HG03432 (cell line): ENCODE results near the gene METTL25B.

Experiments used
- ATAC-seq: cut with Tn5 transposase; IDR thresholded peaks from one replicate; pipeline ENCODE4 v1.9.1; 2021; ENCODE audit warnings: mild to moderate bottlenecking, moderate library complexity; ENCODE audit not compliant: unreplicated experiment

The METTL25B gene

GRCh38 chr1:156727926-156728598 is at the start of gene METTL25B:
Gene METTL25B, plus strand, starts transcription at chr1:156728469. Its CDS starts 636 bp downstream, at chr1:156729105.
- ATAC-seq: peak; percentile 67

DNA sequence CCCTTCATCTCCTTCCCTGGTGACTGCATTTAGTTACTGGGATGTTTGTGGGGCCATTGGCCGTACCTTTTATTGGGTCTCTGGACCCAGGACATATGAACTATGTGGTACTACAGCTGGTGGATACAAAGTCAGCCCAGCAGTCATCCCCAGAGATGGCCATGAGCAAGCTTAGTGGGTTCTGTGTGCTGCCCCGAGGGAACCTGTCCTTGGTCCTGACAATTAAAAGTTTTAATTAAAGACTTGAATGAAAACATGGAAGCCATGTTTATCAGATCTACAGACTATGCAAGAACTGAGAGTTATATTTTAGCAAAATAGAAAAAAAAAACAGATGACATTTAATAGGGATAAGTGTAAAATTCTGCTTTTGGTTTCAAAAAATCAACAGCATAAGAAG is 48.2 kb upstream of the METTL25B start:
- no peak for ATAC-seq

DNA sequence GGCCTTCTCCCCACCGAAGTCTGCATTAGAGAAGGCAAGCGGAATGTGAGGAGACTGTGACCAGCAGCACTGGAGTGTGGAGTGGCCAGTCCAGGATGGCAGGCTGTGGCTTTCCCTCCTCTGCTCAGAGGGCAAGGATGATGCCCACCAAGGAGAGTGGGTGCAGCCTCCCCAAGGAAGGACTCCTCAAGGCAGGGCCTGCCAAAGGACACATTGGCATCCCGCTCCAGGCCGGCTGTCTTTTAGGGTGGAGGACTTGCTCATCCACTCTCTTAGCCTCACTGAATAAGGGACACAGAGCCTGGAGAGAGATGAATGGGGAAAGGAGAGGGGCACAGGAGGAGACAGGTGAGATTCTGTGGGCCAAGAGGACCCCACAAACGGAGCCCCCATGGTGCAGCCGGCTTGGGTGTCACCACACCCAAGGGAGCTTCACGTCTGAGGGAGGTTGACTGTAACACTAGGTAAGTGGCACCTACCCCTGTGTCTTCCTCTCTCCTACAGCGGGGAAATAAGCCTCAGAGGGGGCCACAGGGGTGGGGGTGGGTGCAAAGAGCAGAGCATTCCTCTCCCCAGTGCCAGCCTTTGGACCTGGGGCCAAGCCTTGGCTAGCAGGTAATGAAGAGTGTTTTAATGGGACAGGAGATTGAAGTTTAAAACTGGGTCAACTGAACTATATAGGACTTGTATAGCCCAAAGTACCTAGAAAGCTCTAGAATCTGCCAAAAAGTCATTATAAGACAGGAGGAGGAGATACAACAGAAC is 46.9 kb upstream of the METTL25B start:
- ATAC-seq: no peak

DNA sequence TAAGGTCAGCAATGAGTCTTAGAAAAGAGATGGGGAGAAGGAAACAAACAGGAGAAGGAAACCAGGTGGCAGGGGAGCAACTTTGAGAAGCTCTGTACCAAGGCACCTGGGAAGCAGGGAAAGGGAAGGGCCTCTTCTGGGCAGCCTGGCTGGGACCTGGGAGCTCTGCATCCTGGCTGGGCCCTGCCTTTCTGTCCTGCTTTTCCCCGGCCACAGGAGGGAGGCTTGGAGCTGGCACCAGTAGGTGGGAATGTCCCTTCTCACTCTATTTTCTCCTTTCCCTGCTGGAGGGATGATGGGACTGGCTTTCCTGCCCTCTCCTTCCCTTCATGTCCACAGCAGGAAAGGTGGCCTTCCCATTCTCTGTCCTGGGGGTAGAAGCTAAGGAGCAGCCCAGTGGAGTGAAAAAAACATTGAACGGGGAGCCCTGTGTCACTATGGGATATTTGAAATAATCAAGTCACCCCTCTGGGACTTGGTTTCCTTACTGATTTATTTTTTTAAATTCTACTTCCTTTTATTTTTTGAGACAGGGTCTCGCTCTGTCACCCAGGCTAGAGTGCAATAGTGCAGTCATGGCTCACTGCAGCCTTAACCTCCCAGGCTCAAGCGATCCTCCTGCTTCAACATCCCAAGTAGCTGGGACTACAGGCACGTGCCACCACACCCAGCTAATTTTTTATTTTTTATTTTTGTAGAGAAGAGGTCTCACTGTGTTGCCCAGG is 45.9 kb upstream of the METTL25B start:
- no peak for ATAC-seq

GRCh38 chr1:156684227-156684782 is 44.0 kb upstream of the METTL25B start:
- ATAC-seq: no peak

GRCh38 chr1:156689035-156689952 is 39.0 kb upstream of the METTL25B start:
- peak; percentile 64 for ATAC-seq

DNA sequence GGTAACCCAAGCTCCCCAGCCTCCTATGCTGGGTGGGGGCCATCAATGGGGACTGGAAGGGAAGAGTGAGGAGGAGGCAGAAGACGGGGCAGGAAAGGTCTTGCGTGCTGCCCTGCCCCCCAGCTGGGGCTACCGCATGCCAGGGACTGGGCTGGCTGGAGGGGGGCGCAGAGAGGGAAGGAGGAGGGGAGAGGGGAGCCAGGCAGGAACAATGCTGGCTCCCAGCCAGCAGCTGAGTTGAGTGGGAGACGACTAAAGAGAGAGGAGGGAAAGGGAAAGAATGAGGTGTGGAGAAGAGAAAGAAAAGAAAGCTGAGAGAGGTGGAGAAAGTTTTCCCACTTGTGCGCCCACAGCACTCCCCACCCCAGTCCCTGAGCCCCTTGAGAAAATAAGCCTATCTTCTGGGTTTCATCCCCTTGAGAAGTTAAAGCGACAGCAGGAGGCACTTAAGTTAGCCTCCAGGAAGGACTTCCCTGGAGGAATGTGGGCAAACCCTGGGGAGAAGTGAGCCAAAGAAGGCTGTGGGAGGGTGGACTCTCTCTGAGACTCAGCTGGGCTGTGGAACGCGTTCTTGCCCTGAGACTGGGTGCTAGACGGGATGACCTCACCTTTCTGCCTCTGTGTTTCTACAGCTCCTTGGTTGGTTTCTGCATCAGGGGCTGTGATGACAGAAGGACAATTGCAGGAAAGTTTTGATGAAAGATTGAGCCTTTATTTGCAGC is 38.2 kb upstream of the METTL25B start:
- ATAC-seq: no peak

- no peak for ATAC-seq
These were observed 37.6 kb upstream of the METTL25B start for GRCh38 chr1:156690675-156691036.

- no peak for ATAC-seq
These were observed 37.1 kb upstream of the METTL25B start for GRCh38 chr1:156691191-156691590.

DNA sequence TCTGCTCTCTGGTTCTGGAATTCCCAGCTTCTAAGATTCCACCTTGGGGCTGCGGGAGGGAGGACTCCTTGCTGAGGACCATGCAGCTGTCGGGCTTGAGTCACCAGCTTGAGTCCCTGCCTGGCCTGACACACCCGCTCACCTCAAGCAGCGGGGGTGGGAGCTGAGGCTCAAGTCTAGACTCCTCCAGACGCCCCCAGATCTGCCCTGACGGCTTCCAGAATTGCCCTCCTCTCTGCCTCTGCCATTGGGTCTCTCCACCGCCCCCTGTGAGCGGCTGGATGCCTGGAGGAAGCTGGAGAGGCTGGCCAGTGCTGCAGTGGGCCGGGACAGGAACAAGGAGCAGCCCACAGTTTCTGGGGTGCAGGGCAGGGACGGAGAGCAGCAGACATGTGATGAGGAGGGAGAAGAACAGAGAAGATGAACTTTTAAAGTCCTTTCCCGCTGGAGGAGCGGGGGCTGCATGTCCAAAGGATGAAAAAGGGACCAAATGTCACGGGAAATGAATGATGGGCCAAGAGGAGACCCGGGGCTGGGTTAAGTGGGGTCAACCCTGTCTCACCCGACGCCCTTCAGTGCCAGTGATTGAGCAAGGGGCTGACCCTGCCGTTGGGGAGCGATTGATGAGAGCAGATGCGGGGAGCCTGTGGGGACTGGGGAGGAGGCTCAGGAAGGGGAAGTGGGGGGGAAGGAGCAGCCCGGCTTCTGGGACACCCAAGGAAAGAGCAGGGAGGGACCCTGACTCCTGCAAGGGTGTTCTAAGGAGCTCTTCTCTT is 36.4 kb upstream of the METTL25B start:
- ATAC-seq: no peak

GRCh38 chr1:156692441-156692924 is 35.8 kb upstream of the METTL25B start:
- no peak for ATAC-seq

DNA sequence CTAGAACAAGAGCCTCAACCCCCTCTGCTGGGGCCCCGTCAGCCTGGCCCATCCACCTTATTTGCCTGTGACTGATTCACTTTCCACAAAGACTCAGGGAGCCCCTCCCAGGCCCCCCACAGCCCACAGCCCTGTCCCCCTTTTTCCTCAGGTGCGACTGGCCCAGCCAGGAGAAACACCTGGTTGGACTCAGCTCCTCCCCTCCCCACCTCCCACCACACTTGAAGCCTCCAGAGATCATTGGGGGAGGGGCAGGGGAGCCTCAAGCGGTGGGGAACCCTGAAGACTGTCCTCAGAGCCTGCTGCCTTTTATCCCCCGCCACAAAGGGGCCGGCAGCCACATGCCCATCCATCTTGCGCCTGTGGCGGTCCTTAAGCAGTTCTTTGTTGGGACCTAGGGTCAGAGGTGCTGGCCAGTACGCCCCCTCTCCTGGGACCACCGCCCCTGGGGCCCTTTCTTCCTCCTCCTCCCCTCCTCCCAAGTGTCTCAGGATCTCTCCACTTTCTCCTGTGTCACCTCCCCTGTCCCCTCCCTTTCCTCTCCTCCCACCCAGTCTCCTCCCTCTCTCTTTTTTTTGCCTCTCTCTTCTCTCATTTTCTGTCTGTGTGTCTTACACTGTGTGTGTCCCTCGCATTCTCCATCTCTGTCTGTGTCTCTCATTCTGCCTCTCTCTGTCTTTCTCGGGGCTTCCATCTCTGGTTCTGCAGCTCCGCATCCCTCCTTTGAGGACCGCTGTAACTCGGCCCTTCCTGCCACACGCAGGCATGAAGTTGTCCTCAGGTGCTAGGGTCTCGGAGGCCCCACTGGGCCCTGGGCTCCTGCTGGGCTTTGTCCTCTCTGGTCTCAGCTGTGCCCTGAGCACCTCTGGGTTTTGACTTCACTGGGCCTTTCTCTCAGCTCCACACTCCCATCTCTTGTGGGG is 35.1 kb upstream of the METTL25B start:
- no peak for ATAC-seq

- ATAC-seq: no peak
These were observed 34.2 kb upstream of the METTL25B start for GRCh38 chr1:156693848-156694689.

DNA sequence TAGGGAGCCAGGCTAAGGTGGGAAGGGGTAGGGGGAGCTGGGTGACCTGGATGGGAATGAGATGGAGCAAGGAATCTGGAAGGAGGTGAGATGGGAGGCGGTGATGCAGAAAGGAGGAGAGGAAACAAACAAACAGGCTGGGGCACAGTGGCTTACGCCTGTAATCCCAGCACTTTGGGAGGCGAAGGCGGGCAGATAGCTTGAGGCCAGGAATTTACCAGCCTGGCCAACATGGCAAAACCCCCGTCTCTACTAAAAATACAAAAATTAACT is 33.6 kb upstream of the METTL25B start:
- ATAC-seq: no peak

DNA sequence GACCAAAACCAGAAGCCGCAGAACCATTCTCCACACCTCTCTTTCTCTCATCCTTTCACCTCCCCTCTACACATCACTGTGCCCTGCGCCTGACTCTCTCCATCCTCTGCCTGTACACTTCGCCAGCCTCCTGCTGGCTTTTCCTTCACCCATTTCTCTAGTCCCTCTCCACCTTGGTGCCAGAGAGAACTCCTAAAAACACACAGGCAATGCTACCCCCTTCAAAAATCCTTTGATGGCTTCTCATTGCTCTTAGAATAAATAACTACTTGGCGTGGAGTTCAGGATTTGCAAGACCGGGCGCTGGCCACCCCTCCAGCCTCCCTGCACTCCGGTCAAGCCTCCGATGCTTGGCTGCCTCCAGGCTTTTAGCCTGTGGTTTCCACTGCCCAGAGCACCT is 31.5 kb upstream of the METTL25B start:
- ATAC-seq: no peak

DNA sequence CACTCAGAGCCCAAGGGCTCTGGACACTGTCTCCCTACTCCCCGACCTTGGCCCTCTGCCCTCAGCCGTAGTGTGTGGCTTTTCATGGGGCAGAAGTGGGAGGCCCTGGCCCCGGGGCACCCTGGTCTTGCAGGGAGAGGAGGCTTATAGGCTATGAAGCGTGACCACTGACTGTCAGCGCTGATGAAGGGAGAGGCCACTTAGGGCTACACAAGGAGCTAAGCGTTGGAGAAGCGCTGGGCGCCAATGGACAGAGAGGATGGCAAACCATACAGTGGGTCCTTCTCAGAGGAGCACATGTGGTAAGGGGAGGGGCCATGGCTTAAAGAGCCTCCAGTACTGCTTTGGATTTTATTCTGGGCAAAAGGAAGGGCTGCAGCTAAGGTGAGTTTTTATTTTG is 30.8 kb upstream of the METTL25B start:
- ATAC-seq: no peak

DNA sequence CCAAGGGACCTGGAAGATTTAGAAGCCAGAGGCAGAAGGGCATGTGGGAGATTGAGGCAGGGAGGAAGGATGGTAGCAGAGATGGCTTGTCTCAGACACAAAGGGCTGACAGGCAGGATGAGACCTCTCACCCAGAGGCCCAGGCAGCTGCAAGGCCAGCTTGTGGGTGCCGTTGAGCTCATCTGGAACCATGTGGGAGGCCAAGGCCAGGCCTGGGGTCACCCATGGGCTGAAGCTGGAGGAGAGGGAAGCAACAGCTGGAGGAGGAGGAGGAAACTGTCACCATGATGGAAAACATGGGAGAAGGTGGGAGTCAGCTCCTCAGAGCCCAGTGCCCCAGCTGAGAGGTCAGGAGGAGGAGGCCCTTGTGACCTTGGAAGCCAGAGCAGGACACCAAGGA is 29.3 kb upstream of the METTL25B start:
- no peak for ATAC-seq
